Stimulated activated CD4-positive, alpha-beta T cell treated with anti-CD3 and anti-CD28 coated beads, Interleukin-2, amount 100 ng/mL, for 24 hours (primary cell): ENCODE results near the gene EDRF1.

Experiments
- DNase-seq, 2 donors: peaks; one replicate each; pipeline ENCODE4 v3.0.0-alpha.2; 2020

The EDRF1 gene

DNA sequence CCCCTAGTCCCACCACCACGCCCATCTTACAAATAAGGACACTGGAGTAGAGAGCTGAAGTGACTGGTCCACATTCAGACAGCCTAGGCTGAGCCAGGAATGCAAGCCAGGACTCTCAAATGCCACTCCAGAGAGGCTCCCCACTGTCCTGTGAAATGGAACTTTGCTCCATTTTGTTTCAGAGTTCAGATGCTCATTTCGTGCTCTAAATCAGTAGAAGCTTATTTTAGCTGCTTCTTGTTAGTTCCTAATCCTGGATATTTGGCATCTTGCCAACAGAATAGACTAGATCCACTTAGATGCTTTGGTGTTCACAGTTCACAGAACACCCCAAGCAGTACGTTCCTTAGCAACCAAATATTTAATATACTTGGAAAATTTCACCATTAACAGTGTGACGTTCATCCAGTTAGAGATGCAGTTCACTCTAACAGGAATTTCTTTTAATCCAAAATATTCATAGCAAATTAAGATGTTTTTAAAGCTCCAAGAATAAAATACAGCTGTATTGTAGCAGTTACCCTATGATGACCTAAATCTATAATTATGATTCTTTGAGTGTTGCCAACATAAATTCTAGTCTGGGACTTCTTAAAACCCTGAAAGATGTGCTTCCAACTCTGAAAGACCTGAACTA is 48.8 kb downstream of the EDRF1 start:
- no peak for DNase-seq

DNA sequence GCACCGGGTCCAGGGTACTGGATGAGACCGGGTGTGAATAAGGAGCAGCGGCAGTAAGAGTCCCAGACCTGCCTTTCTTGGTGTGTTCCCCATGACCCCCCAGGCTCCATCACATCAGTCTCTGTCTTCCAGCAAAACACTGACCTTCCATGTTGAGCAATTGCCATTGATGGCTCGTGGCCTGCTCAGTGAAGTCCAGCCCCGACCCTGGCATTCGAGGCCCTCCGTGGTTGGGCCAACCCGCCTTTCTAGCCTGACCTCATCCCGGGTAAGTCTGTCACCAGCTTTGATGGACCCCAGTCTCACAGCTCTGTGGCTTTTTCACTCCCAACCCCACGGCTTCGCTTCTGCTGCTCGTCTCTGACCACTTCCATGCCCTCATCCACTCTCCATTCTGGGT is 49.7 kb downstream of the EDRF1 start:
- no peak for DNase-seq

DNA sequence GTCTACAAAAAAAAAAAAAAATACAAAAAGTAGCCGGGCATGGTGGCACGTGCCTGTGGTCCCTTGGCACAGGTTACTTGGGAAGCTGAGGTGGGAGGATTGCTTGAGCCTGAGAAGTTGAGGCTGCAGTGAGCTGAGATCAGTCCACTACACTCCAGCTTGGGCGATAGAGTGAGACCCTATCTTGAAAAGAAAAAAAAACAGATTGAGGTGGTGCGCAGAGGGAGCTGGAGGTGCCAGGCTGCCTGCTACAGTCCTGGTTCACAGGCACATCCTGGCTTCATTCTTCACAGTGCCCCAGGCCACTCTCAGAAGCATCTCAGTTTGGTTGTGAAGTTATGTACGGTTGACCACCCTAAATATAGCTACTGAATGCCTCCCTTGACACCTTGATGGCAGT is 51.3 kb downstream of the EDRF1 start:
- DNase-seq = no peak

DNA sequence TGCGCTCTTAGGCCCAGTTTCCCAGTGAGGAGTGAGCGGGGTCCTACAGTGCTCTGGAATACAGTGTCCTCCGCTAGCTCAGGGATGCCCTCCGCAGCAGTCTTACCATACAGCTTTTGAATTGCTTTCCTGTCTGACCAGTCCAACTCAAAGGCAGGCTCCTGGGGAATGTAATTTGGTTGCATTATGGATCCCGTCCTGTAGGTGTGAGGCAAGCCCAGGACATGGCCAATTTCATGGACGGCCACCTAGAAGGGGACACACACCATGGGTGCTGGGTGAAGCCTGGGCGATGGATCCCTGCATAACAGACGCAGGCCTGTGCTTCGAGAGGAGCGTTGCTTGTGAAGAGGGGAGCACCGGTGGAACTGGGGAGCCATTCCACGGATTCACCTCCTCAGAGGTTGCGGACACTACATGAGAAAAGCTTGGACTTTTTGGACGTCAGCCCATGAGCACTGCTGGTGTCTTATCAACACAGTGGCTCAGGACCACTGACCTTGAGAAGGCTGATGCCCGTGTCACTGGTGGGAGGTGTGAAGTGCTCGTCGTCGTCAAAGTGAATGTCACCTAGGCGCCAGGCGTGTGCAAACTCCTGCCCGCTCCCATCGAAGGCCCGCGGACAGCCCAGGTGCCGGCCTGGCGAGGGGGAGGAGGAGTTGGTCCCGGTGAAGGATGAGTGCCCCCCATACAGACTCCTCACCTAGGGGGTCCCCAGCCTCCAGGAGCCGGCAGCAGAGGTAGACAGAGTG is 52.8 kb downstream of the EDRF1 start:
- DNase-seq = no peak

- DNase-seq = no peak
These were observed 53.3 kb downstream of the EDRF1 start for GRCh38 chr10:125772864-125773180.

DNA sequence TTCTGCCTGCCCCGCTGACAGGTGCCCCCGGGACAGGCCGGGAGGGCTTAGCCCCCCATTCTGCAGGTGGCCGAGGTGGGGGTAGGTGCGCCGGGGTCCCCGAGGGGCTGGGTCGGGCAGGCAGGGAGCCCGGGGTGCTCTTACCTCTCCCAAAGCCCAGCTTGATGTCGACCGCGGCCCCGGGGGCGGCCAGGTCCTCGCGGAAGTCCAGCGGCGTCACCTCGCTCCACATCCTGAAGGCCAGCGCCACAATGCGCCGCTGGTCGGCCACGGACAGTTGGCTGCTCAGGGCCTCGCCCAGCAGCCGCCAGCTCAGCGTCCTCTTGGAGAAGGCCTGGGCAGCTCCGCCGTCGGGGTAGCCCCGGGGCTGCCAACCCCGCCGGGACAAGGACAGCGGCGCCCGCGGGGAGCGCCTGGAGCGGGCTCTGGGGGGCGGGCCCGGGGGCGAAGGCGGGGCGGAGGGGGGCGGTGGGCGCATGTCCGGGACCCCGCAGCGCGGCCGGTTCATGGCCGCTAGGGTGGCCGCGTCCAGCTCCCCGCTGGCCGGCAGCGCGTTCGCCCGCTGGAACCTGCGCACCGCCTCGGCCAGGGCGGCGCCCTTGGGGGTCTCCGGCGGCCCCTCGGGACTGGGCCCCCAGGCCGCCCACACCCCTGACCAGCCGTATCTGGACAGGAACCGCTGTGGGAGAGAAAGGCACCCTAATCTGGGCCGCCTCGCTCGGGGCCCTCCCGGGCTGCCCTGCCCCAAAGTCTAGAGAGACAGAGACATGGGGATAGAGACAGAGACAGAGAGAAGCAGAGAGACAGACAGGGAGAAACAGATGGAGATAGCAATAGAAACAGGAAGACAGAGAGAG is 54.4 kb downstream of the EDRF1 start:
- DNase-seq = no peak

DNA sequence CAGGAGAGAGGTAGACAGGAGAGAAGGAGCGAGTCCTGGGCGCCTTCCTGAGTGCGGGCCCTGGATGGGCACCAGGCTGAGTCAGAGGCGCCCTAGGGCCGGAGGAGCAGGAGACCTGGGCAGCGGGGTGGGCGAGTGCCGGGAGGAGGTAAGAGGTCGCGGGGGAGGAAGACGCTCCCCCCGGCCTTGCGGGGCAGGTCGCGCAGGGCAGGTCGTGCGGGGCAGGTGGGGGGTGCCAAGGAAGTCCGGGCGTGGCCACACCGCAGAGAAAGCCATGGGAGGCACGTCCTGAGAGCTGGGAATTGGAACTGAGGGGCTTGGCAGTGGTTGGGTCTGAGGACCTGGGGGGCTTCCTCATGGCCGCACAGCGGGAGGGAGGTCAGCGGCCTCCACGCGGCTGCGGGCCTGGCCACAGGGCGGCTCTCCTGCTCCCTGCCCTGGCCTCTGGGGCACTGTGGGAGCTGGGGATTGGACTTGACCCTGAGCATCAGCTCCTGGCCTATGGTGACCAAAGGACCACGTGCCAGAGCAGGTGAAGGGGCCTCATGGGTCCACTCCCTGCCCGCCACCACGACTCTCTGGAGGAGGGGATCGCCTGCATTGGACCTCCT is 55.2 kb downstream of the EDRF1 start:
- no peak for DNase-seq

GRCh38 chr10:125775491-125776106 is 56.1 kb downstream of the EDRF1 start, which contains the start of gene MMP21:
TSS of gene MMP21 (minus strand) at chr10:125775821. CDS start at chr10:125775821, 0 bp downstream.
- DNase-seq = no peak

- no peak for DNase-seq
These were observed 58.3 kb downstream of the EDRF1 start for GRCh38 chr10:125777806-125778205.

GRCh38 chr10:125778556-125778955 is 59.0 kb downstream of the EDRF1 start:
- no peak for DNase-seq

GRCh38 chr10:125779403-125780327 is 60.2 kb downstream of the EDRF1 start:
- DNase-seq = no peak

DNA sequence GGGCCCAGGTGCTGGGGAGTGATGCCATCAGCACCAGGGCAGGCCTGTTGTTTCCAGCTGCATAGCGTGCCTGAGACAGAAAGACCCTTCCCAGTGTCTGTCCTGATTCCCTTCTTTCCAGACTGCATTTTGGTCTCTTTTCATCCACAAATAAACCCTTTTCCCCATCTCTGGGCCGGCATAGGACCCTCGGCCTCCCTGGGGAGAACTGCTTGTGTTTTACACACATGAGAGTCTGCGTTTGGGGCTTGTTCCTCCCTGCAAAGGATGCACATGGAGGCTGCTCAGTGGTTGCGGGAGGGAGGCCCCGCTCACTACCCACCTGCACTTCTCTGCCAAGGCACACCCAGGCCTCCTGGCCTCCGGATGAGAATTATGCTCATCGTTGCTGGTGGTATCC is 61.9 kb downstream of the EDRF1 start:
- no peak for DNase-seq

GRCh38 chr10:125782054-125782453 is 62.5 kb downstream of the EDRF1 start:
- DNase-seq = no peak

DNA sequence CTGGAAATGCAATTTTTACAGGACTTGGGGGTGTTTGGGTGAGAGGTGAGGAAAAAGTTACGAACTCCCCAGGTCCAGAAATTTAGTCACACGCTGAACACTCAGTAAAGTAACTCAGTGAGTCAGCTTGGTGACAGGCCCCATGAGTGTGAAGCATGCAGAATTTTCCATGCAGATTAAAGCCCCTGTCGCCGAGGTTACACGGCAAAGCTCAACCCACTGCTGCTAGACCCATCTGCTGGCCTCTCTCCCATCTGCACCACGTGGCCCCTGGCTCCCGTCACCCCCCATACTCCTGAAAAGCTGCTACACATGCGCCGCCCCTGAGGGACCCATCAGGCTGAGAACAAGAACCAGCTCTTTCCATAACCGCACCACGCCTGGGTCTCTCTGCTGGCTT is 63.1 kb downstream of the EDRF1 start:
- DNase-seq = no peak

GRCh38 chr10:125783408-125783807 is 63.9 kb downstream of the EDRF1 start:
- DNase-seq = no peak

DNA sequence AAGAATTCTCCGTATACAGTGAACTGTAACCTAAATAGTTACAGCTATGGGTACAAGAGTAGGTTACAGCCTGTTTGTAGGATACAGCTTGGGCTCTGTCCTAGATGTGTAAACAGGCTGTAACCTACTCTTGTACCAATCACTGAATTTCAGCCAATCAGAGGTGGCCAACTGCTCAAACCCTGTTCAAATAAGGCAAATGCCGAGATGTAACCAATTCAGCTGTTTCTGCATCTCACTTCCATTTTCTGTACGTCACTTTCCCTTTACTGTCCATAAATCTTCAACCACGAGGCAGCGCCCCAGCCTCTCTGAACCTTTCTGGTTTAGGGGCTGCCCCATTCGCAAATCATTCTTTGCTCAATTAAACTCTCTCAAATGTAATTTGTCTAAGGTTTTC is 64.4 kb downstream of the EDRF1 start:
- DNase-seq = no peak

GRCh38 chr10:125785791-125786190 is 66.3 kb downstream of the EDRF1 start:
- no peak for DNase-seq

- DNase-seq = no peak
These were observed 68.9 kb downstream of the EDRF1 start for GRCh38 chr10:125788156-125789034.

DNA sequence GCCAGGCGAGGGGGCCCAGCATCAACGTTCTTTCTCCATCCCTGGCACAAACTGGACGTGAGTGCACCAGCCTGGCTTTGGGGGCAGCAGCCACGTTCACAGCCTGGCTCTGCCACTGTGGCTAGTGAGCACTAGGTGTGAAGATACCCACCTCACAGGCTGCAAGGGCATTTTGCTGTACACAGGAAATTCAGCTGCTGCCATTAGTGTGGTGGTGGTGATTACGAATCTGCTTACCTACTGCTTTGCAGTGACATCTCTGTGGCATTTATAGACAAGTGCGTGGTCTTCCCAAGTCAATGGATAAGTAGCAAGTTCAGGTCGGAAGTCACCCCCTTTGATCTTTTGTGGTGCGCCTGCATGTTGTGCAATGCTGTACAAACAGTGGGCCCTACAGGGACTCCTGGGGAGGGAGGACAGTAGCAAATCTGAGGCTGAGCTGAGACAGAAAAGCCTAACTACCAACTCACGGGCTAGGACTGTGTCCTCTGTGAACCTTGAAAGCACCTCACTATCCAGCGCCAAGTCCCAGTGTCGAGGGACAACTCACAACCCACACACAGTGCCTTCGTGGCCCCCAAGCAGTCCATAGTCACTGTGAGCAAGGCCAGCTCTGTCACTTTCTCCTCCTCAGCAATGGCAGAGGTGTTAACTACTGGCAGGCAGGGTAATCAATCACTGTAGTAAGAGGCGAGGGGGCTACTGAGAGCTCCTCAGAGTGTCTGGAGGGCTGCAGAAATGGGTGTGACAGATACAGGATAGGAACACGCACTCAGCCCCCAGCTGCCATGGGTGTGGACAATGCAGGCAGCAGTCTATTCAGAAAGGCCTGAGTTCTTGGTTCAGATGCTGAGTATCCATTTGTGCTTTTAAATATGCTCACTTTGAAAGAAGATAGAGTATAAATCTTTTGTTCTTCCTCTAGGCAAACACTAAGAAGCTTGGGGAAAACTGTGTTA is 73.1 kb downstream of the EDRF1 start:
- DNase-seq = no peak

GRCh38 chr10:125795128-125795527 is 75.6 kb downstream of the EDRF1 start:
- DNase-seq = no peak
